Activated CD8-positive, alpha-beta T cell treated with anti-CD3 and anti-CD28 coated beads, Interleukin-2, amount 10 ng/mL, durations not matched to agents 7 days and 5 days (primary cell): ENCODE results near the gene OTUB2. TPM values are rescaled to one million over a fixed set of nuclear protein-coding genes. Genes with fewer than 3 reads are reported as not detected.

Experiments
- ATAC-seq: fragments of 150-1000 bp; cut with Tn5 transposase; one replicate; pipeline ENCODE4 v1.10.0; 2021; ENCODE audit warnings: moderate library complexity
- CTCF ChIA-PET: fragments of 350-600 bp; sonication (Branson Sonifier 250); formaldehyde crosslinking; loops from one replicate; lab custom pipeline; 2021; ENCODE audit warnings: antibody characterized with exemption; lab: Charles Lee
- POLR2A ChIA-PET: fragments of 350-600 bp; sonication (Branson Sonifier 250); formaldehyde crosslinking; loops from one replicate; lab custom pipeline; 2021; ENCODE audit warnings: antibody characterized with exemption; lab: Charles Lee
- DNase-seq: peaks from one replicate; pipeline ENCODE4 v3.0.0-alpha.2; 2020
- H3K27ac Mint-ChIP-seq: one replicate; pipeline ENCODE4 v1.8.0; 2021; ENCODE audit warnings: mild to moderate bottlenecking, mixed read lengths
- H3K27me3 Mint-ChIP-seq: one replicate; pipeline ENCODE4 v1.8.0; 2021; ENCODE audit warnings: low read depth, mixed read lengths
- H3K36me3 Mint-ChIP-seq: one replicate; pipeline ENCODE4 v1.8.0; 2021; ENCODE audit warnings: low read depth, mixed read lengths
- H3K4me1 Mint-ChIP-seq: one replicate; pipeline ENCODE4 v1.8.0; 2021; ENCODE audit warnings: low read depth, mixed read lengths
- H3K4me3 Mint-ChIP-seq: one replicate; pipeline ENCODE4 v1.8.0; 2021; ENCODE audit warnings: mild to moderate bottlenecking, mixed read lengths
- H3K9me3 Mint-ChIP-seq: one replicate; pipeline ENCODE4 v1.8.0; 2022; ENCODE audit warnings: mixed read lengths; ENCODE audit not compliant: insufficient read depth
- total RNA-seq, 2 experiments: library from RNA; stranded (reverse); gene quantifications; one replicate each; pipeline ENCODE4 v1.2.3, GENCODE V29; 2021

Gene OTUB2
- total RNA-seq, 2 experiments from 2014 or later: 1.4 to 1.7 TPM

- Mint-ChIP-seq H3K27me3 (no peaks in the 10 kb centered on the region), H3K4me3 (no peak within 1 kb of the TSS), H3K27ac (peak within 1 kb of the TSS; percentile 3), H3K9me3 (no peaks in the 10 kb centered on the region), H3K36me3 (no peaks in the 10 kb centered on the region), H3K4me1 (peaks cover 58% of the 10 kb centered on the region)
- ATAC-seq (no peak), DNase-seq (peak; percentile 32)
- ChIA-PET POLR2A (interaction anchor here (0.9 to 5.6 kb wide), 6 partner anchors 19 to 56 kb away, joined by 3 to 29 read pairs (median 7); no protein-coding TSS in a partner anchor), CTCF (interaction anchor here (0.6 to 7.6 kb wide), 9 partner anchors 13 to 61 kb away, joined by 3 to 233 read pairs (median 3); partner anchors contain the start of gene ASB2)
Observed at GRCh38 chr14:93997082-93997481, 29.1 kb upstream of the OTUB2 start, which contains the start of gene CCDC197. Gene CCDC197, plus strand, starts transcription at chr14:93997301. Its CDS starts 831 bp downstream, at chr14:93998132.

- Mint-ChIP-seq H3K9me3 (no peaks in the 10 kb centered on the region), H3K4me1 (peaks cover 53% of the 10 kb centered on the region)
Observed at GRCh38 chr14:93997916-93998870, 27.9 kb upstream of the OTUB2 start.

GRCh38 chr14:93998871-93999403 lies 27.2 kb upstream of the OTUB2 start:
- Mint-ChIP-seq H3K9me3 (no peaks in the 10 kb centered on the region), H3K36me3 (no peaks in the 10 kb centered on the region), H3K27me3 (peaks cover 4% of the 10 kb centered on the region), H3K27ac (no peak overlapping the region), H3K4me1 (peaks cover 46% of the 10 kb centered on the region), H3K4me3 (no peak overlapping the region)
- DNase-seq: no peak
- ChIA-PET CTCF (interaction anchor here (1.0 to 7.6 kb wide), 12 partner anchors 8 to 63 kb away, joined by 3 to 233 read pairs (median 12); partner anchors contain the start of gene ASB2), POLR2A (interaction anchor here (0.9 to 5.6 kb wide), 4 partner anchors 36 to 58 kb away, joined by 3 to 29 read pairs (median 7); no protein-coding TSS in a partner anchor)
- no peak for ATAC-seq

More at GRCh38 chr14:93997916-93998870, 27.9 kb upstream of the OTUB2 start:
- Mint-ChIP-seq H3K27ac (no peak overlapping the region), H3K36me3 (no peaks in the 10 kb centered on the region), H3K27me3 (no peaks in the 10 kb centered on the region), H3K4me3 (no peak overlapping the region)
- ATAC-seq (no peak), DNase-seq (no peak)
- CTCF ChIA-PET: interaction anchor here (0.6 to 7.6 kb wide), 14 partner anchors 11 to 62 kb away, joined by 3 to 233 read pairs (median 4); partner anchors contain the start of gene ASB2
- POLR2A ChIA-PET: interaction anchor here (0.6 to 5.6 kb wide), 6 partner anchors 27 to 58 kb away, joined by 3 to 29 read pairs (median 6); no protein-coding TSS in a partner anchor

GRCh38 chr14:93999573-93999972 lies 26.6 kb upstream of the OTUB2 start:
- Mint-ChIP-seq H3K36me3 (no peaks in the 10 kb centered on the region), H3K9me3 (no peaks in the 10 kb centered on the region), H3K4me3 (no peak overlapping the region), H3K27me3 (peaks cover 5% of the 10 kb centered on the region), H3K4me1 (peaks cover 43% of the 10 kb centered on the region), H3K27ac (no peak overlapping the region)
- DNase-seq: no peak
- POLR2A ChIA-PET: interaction anchor here (0.9 to 5.6 kb wide), 5 partner anchors 22 to 59 kb away, joined by 3 to 29 read pairs (median 3); no protein-coding TSS in a partner anchor
- CTCF ChIA-PET: interaction anchor here (0.8 to 7.6 kb wide), 14 partner anchors 8 to 64 kb away, joined by 3 to 233 read pairs (median 8); partner anchors contain the start of genes ASB2 and OTUB2
- no peak for ATAC-seq

- POLR2A ChIA-PET: interaction anchor here (1.1 to 5.6 kb wide), 6 partner anchors 21 to 60 kb away, joined by 3 to 29 read pairs (median 6); no protein-coding TSS in a partner anchor
- Mint-ChIP-seq H3K27me3 (peaks cover 12% of the 10 kb centered on the region), H3K27ac (no peak overlapping the region), H3K9me3 (no peaks in the 10 kb centered on the region), H3K4me3 (no peak overlapping the region), H3K36me3 (no peaks in the 10 kb centered on the region), H3K4me1 (peaks cover 44% of the 10 kb centered on the region)
- DNase-seq (no peak), ATAC-seq (no peak)
- CTCF ChIA-PET: interaction anchor here (0.8 to 7.6 kb wide), 17 partner anchors 9 to 136 kb away, joined by 3 to 233 read pairs (median 10); partner anchors contain the start of genes ASB2 and OTUB2
Observed at GRCh38 chr14:94000267-94000666, 25.9 kb upstream of the OTUB2 start.

- H3K9me3 Mint-ChIP-seq: no peaks in the 10 kb centered on the region
- no peaks in the 10 kb centered on the region for H3K36me3 Mint-ChIP-seq
- no peak overlapping the region for H3K27ac Mint-ChIP-seq
- ChIA-PET POLR2A (interaction anchor here (1.0 to 5.6 kb wide), 7 partner anchors 9 to 60 kb away, joined by 3 to 29 read pairs (median 5); no protein-coding TSS in a partner anchor), CTCF (interaction anchor here (0.6 to 7.6 kb wide), 25 partner anchors 8 to 179 kb away, joined by 3 to 233 read pairs (median 5); partner anchors contain the start of genes ASB2 and OTUB2)
- DNase-seq: no peak
- peaks cover 13% of the 10 kb centered on the region for H3K27me3 Mint-ChIP-seq
- no peak for ATAC-seq
- H3K4me3 Mint-ChIP-seq: no peak overlapping the region
- H3K4me1 Mint-ChIP-seq: peaks cover 42% of the 10 kb centered on the region
Observed at GRCh38 chr14:94001016-94001415, 25.1 kb upstream of the OTUB2 start.

GRCh38 chr14:94001501-94002396 lies 24.4 kb upstream of the OTUB2 start:
- CTCF ChIA-PET: interaction anchor here (0.6 to 7.6 kb wide), 29 partner anchors 8 to 178 kb away, joined by 3 to 233 read pairs (median 5); partner anchors contain the start of genes ASB2 and OTUB2
- no peaks in the 10 kb centered on the region for H3K9me3 Mint-ChIP-seq
- peaks cover 40% of the 10 kb centered on the region for H3K4me1 Mint-ChIP-seq
- ATAC-seq (peak; percentile 83), DNase-seq (peak; percentile 70)
- H3K27me3 Mint-ChIP-seq: peaks cover 13% of the 10 kb centered on the region
- no peak overlapping the region for H3K4me3 Mint-ChIP-seq
- POLR2A ChIA-PET: interaction anchor here (1.0 to 5.6 kb wide), 7 partner anchors 10 to 61 kb away, joined by 3 to 29 read pairs (median 5); no protein-coding TSS in a partner anchor
- peak overlapping the region; percentile 50 for H3K27ac Mint-ChIP-seq
- H3K36me3 Mint-ChIP-seq: no peaks in the 10 kb centered on the region

- no peak overlapping the region for H3K4me3 Mint-ChIP-seq
Observed at GRCh38 chr14:94003397-94003796, 22.7 kb upstream of the OTUB2 start.

GRCh38 chr14:94004015-94004414 lies 22.1 kb upstream of the OTUB2 start:
- Mint-ChIP-seq H3K9me3 (no peaks in the 10 kb centered on the region), H3K4me1 (peaks cover 41% of the 10 kb centered on the region), H3K4me3 (no peak overlapping the region), H3K27me3 (peaks cover 13% of the 10 kb centered on the region), H3K27ac (no peak overlapping the region), H3K36me3 (no peaks in the 10 kb centered on the region)
- ATAC-seq: no peak
- DNase-seq: no peak
- ChIA-PET CTCF (interaction anchor here (0.7 to 4.4 kb wide), 14 partner anchors 13 to 134 kb away, joined by 3 to 117 read pairs (median 8); partner anchors contain the start of gene ASB2), POLR2A (no interaction called here)

More at GRCh38 chr14:94003397-94003796, 22.7 kb upstream of the OTUB2 start:
- ATAC-seq: no peak
- no peak overlapping the region for H3K27ac Mint-ChIP-seq
- CTCF ChIA-PET: interaction anchor here (1.0 to 4.4 kb wide), 10 partner anchors 12 to 150 kb away, joined by 3 to 117 read pairs (median 8); partner anchors contain the start of gene ASB2
- H3K36me3 Mint-ChIP-seq: no peaks in the 10 kb centered on the region
- H3K9me3 Mint-ChIP-seq: no peaks in the 10 kb centered on the region
- DNase-seq: no peak
- POLR2A ChIA-PET: no interaction called here
- peaks cover 38% of the 10 kb centered on the region for H3K4me1 Mint-ChIP-seq
- H3K27me3 Mint-ChIP-seq: peaks cover 13% of the 10 kb centered on the region
